Measurements from ENCODE around the gene SRD5A1. TPM values are rescaled to one million over a fixed set of nuclear protein-coding genes. Genes with fewer than 3 reads are reported as not detected.

Gene SRD5A1
- total RNA-seq, 1 experiment from 2014 or later: 30.4 TPM

DNA sequence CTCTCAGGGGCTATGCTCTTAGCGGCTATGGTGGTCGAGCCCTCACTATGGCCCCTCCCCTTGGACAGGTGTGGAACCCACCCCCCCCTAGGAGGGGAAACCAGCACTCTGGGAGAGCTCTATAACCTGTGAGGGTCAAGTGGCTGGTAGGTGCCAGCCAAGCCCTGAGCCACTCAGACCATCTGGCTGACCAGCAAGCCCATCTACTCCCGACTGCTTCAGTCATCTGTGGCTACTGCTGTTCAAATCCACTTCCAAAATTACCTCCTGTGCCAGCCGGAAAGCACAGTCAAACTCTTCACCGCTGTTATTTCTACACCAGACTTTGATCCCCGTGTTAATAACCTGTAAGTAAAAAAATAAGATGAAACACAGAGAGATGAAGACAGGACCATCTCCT is 28.9 kb upstream of the SRD5A1 start:
- H3K4me3 ChIP-seq (ENCODE audit: low read depth in 2 of 2, low read length in 2 of 2): no peak overlapping the region
- in situ Hi-C loops (cut with HindIII; ENCODE audit: low pct_unique_long_range_greater_than_20kb, low sequenced_read_pairs) (no loop called here), intact Hi-C loops (cut with micrococcal nuclease; ENCODE audit: unreplicated experiment) (no loop called here)
- TF ChIP-seq POLR2AphosphoS5 (IDR thresholded peaks at IDR 0.05; ENCODE audit: low read depth, low read length) (no peak), SIN3A (IDR thresholded peaks at IDR 0.05; ENCODE audit: borderline replicate concordance, insufficient read depth, low read depth, low read length) (no peak), TCF7L2 (IDR thresholded peaks at IDR 0.05; ENCODE audit: low read depth, low read length) (no peak)
- TF ChIP-seq, protein P1, sequence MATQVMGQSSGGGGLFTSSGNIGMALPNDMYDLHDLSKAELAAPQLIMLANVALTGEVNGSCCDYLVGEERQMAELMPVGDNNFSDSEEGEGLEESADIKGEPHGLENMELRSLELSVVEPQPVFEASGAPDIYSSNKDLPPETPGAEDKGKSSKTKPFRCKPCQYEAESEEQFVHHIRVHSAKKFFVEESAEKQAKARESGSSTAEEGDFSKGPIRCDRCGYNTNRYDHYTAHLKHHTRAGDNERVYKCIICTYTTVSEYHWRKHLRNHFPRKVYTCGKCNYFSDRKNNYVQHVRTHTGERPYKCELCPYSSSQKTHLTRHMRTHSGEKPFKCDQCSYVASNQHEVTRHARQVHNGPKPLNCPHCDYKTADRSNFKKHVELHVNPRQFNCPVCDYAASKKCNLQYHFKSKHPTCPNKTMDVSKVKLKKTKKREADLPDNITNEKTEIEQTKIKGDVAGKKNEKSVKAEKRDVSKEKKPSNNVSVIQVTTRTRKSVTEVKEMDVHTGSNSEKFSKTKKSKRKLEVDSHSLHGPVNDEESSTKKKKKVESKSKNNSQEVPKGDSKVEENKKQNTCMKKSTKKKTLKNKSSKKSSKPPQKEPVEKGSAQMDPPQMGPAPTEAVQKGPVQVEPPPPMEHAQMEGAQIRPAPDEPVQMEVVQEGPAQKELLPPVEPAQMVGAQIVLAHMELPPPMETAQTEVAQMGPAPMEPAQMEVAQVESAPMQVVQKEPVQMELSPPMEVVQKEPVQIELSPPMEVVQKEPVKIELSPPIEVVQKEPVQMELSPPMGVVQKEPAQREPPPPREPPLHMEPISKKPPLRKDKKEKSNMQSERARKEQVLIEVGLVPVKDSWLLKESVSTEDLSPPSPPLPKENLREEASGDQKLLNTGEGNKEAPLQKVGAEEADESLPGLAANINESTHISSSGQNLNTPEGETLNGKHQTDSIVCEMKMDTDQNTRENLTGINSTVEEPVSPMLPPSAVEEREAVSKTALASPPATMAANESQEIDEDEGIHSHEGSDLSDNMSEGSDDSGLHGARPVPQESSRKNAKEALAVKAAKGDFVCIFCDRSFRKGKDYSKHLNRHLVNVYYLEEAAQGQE (IDR thresholded peaks at IDR 0.05; ENCODE audit: insufficient read depth in 1 of 2, low read depth in 2 of 2, low read length in 1 of 2): no peak
- TF ChIP-seq, protein P2, sequence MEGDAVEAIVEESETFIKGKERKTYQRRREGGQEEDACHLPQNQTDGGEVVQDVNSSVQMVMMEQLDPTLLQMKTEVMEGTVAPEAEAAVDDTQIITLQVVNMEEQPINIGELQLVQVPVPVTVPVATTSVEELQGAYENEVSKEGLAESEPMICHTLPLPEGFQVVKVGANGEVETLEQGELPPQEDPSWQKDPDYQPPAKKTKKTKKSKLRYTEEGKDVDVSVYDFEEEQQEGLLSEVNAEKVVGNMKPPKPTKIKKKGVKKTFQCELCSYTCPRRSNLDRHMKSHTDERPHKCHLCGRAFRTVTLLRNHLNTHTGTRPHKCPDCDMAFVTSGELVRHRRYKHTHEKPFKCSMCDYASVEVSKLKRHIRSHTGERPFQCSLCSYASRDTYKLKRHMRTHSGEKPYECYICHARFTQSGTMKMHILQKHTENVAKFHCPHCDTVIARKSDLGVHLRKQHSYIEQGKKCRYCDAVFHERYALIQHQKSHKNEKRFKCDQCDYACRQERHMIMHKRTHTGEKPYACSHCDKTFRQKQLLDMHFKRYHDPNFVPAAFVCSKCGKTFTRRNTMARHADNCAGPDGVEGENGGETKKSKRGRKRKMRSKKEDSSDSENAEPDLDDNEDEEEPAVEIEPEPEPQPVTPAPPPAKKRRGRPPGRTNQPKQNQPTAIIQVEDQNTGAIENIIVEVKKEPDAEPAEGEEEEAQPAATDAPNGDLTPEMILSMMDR (IDR thresholded peaks at IDR 0.05): no peak
- CTCF ChIA-PET: no interaction called here
- POLR2A ChIA-PET: no interaction called here
- H3K9me3 ChIP-seq (ENCODE audit: control insufficient read depth, insufficient read depth, low read depth, low read length): no peaks in the 10 kb centered on the region
- peak; percentile 38; the same call in 1 of the 2 replicates for ATAC-seq
- no TSS peak for BruUV-seq (replicated peaks)
- H3K4me1 ChIP-seq (ENCODE audit: control insufficient read depth, insufficient read depth, low read length): no peaks in the 10 kb centered on the region
- no peak overlapping the region for H3K27ac ChIP-seq (ENCODE audit: low read length)
- H3K36me3 ChIP-seq (ENCODE audit: control insufficient read depth, insufficient read depth, low read length): peaks cover 69% of the 10 kb centered on the region
- DNase-seq (ENCODE audit: low read depth, low spot score): no peak
- no peaks in the 10 kb centered on the region for H3K27me3 ChIP-seq (ENCODE audit: control insufficient read depth, insufficient read depth, low read length)

DNA sequence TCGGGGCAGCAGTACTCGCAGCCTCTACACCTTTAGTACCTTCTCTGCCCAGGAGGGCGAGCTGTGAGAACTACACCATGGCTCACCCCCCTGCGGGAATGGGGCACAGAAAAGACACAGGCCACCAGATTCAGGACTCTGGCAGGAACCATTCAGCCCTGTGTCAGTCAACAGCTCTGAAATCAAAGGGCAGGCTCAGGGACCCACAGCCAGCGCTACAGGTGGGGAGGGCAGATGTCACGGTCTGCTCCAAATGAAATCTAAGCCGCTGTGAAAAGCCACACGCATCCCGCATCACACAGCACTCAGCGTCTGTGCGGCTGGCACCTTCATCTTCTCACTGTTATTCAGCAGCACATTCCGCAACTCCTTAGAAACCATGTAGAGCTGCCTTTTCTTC is 28.3 kb upstream of the SRD5A1 start:
- no peaks in the 10 kb centered on the region for H3K27me3 ChIP-seq (ENCODE audit: control insufficient read depth, insufficient read depth, low read length)
- in situ Hi-C loops (cut with HindIII; ENCODE audit: low pct_unique_long_range_greater_than_20kb, low sequenced_read_pairs) (no loop called here), intact Hi-C loops (cut with micrococcal nuclease; ENCODE audit: unreplicated experiment) (no loop called here)
- H3K36me3 ChIP-seq (ENCODE audit: control insufficient read depth, insufficient read depth, low read length): peaks cover 73% of the 10 kb centered on the region
- H3K4me1 ChIP-seq (ENCODE audit: control insufficient read depth, insufficient read depth, low read length): no peaks in the 10 kb centered on the region
- POLR2A ChIA-PET: interaction anchor here (0.7 kb wide), 1 partner anchor 140 kb away, joined by 6 read pairs; no protein-coding TSS in a partner anchor
- CTCF ChIA-PET: no interaction called here
- DNase-seq (ENCODE audit: low read depth, low spot score) (no peak), ATAC-seq (no peak)
- TF ChIP-seq SIN3A (IDR thresholded peaks at IDR 0.05; ENCODE audit: borderline replicate concordance, insufficient read depth, low read depth, low read length) (no peak), TCF7L2 (IDR thresholded peaks at IDR 0.05; ENCODE audit: low read depth, low read length) (no peak), POLR2AphosphoS5 (IDR thresholded peaks at IDR 0.05; ENCODE audit: low read depth, low read length) (no peak)
- TF ChIP-seq, protein P2 (IDR thresholded peaks at IDR 0.05): no peak
- TF ChIP-seq, protein P1 (IDR thresholded peaks at IDR 0.05; ENCODE audit: insufficient read depth in 1 of 2, low read depth in 2 of 2, low read length in 1 of 2): no peak
- BruUV-seq (replicated peaks): no TSS peak
- no peaks in the 10 kb centered on the region for H3K9me3 ChIP-seq (ENCODE audit: control insufficient read depth, insufficient read depth, low read depth, low read length)
- H3K4me3 ChIP-seq (ENCODE audit: low read depth in 2 of 2, low read length in 2 of 2): no peak overlapping the region
- H3K27ac ChIP-seq (ENCODE audit: low read length): no peak overlapping the region

All from Panc1 (cell line).